Cardiac fibroblast (primary cell): ENCODE measurements around the gene ATP2B2.

Experiments
- DNase-seq, 2 donors: peaks; one replicate each; pipeline versions ENCODE4 v3.0.0 to v3.0.0-alpha.2; 2010; ENCODE audit warnings: low read depth in 2 of 2
- H3K4me3 ChIP-seq, 2 donors: replicated peaks in 1 of 2; 1 replicate in 1 of 2; 2 replicates in 1 of 2; pipeline ENCODE4 v1.5.1; 2011; ENCODE audit warnings: low read depth in 2 of 2, low read length in 2 of 2, mild to moderate bottlenecking in 2 of 2, moderate library complexity in 1 of 2
- CTCF ChIP-seq: IDR thresholded peaks from one replicate; pipeline ENCODE4 v1.5.1; 2011; ENCODE audit warnings: low read depth, mild to moderate bottlenecking, low read length, inconsistent platforms

Gene ATP2B2

GRCh38 chr3:10483364-10483675, 22.1 kb downstream of the ATP2B2 start:
- no peak for TF ChIP-seq CTCF
- no peak overlapping the region for H3K4me3 ChIP-seq
- no peak for DNase-seq

- DNase-seq = no peak
- TF ChIP-seq CTCF = no peak
- no peak overlapping the region for H3K4me3 ChIP-seq
These were observed 22.6 kb downstream of the ATP2B2 start for GRCh38 chr3:10482631-10483363.

GRCh38 chr3:10480871-10481378, 24.5 kb downstream of the ATP2B2 start:
- DNase-seq = no peak
- H3K4me3 ChIP-seq = no peak overlapping the region
- no peak for TF ChIP-seq CTCF

- DNase-seq = no peak
- TF ChIP-seq CTCF = no peak
- no peak overlapping the region for H3K4me3 ChIP-seq
These were observed 26.1 kb downstream of the ATP2B2 start for GRCh38 chr3:10479311-10479710.

- no peak overlapping the region for H3K4me3 ChIP-seq
- TF ChIP-seq CTCF = no peak
- no peak for DNase-seq
These were observed 29.4 kb downstream of the ATP2B2 start for GRCh38 chr3:10475983-10476382.

GRCh38 chr3:10474847-10475246, 30.5 kb downstream of the ATP2B2 start:
- H3K4me3 ChIP-seq = no peak overlapping the region
- TF ChIP-seq CTCF = no peak
- DNase-seq = no peak

GRCh38 chr3:10474275-10474646, 31.1 kb downstream of the ATP2B2 start:
- no peak for DNase-seq
- no peak overlapping the region for H3K4me3 ChIP-seq
- TF ChIP-seq CTCF = no peak
